H1 (cell line): ENCODE results near the gene LMTK2. TPM values are rescaled to one million over a fixed set of nuclear protein-coding genes. Genes with fewer than 3 reads are reported as not detected.

ENCODE experiments used
- CTCF ChIA-PET: fragments of 300-600 bp; sonication (Branson Sonifier 250); formaldehyde crosslinking; loops from one replicate; lab custom pipeline; 2021; ENCODE audit not compliant: partially characterized antibody; lab: Charles Lee
- POLR2A ChIA-PET: fragments of 300-600 bp; sonication (Branson Sonifier 250); formaldehyde crosslinking; loops from one replicate; lab custom pipeline; 2021; ENCODE audit warnings: inconsistent platforms; ENCODE audit not compliant: partially characterized antibody; lab: Charles Lee
- DNase-seq, 2 experiments: peaks; one replicate each; pipeline versions ENCODE4 v3.0.0 to v3.0.0-alpha.2; 2010 to 2022; ENCODE audit warnings: low spot score in 2 of 2, low read depth in 1 of 2, mixed read lengths in 1 of 2
- FAIRE-seq: peaks from 2 replicates; lab custom pipeline; 2011; peaks lifted over from hg19 to GRCh38; lab: Jason Lieb, UNC
- H2AFZ ChIP-seq: 2 replicates; pipeline ENCODE4 v1.8.1; 2012; ENCODE audit warnings: low read length, inconsistent platforms
- H2AK5ac ChIP-seq: 2 replicates; pipeline ENCODE4 v1.6.1; 2013; ENCODE audit warnings: low read depth, low read length
- H2BK120ac ChIP-seq: replicated peaks from 2 replicates; pipeline ENCODE3; 2013; ENCODE audit warnings: low read depth, low read length, inconsistent platforms
- H2BK12ac ChIP-seq: 2 replicates; pipeline ENCODE4 v1.6.1; 2013; ENCODE audit warnings: low read depth, low read length
- H2BK15ac ChIP-seq: 2 replicates; pipeline ENCODE4 v1.6.1; 2013; ENCODE audit warnings: low read length
- H2BK20ac ChIP-seq: 2 replicates; pipeline ENCODE4 v1.6.1; 2013; ENCODE audit warnings: low read length
- H2BK5ac ChIP-seq: 2 replicates; pipeline ENCODE4 v1.6.1; 2013; ENCODE audit warnings: low read depth, low read length
- H3K14ac ChIP-seq: 2 replicates; pipeline ENCODE4 v1.6.1; 2013; ENCODE audit warnings: inconsistent platforms; ENCODE audit not compliant: insufficient read length
- H3K18ac ChIP-seq: 2 replicates; pipeline ENCODE4 v1.6.1; 2013; ENCODE audit warnings: low read length; ENCODE audit errors: extremely low read depth
- H3K23ac ChIP-seq: 2 replicates; pipeline ENCODE4 v1.6.1; 2013; ENCODE audit warnings: inconsistent platforms; ENCODE audit not compliant: insufficient read length
- H3K23me2 ChIP-seq: 2 replicates; pipeline ENCODE4 v1.6.1; 2013; ENCODE audit warnings: low read depth, low read length
- H3K27ac ChIP-seq: 2 replicates; pipeline ENCODE4 v1.6.1; 2011; ENCODE audit warnings: low read depth, low read length, inconsistent platforms
- H3K27me3 ChIP-seq, 4 experiments: replicated peaks in 1 of 4; 1 replicate in 1 of 4; 2 replicates in 3 of 4; pipeline versions ENCODE4 v1.6.1 to v1.8.1; 2011 to 2013; ENCODE audit warnings: low read length in 3 of 4, mild to moderate bottlenecking in 3 of 4, inconsistent platforms in 2 of 4, mixed read lengths in 2 of 4, moderate library complexity in 1 of 4; ENCODE audit not compliant: control insufficient read depth in 3 of 4, insufficient read depth in 3 of 4; ENCODE audit errors: extremely low read depth in 1 of 4
- H3K36me3 ChIP-seq, 4 experiments: 2 replicates each; pipeline versions ENCODE4 v1.6.1 to v1.8.1; 2011 to 2013; ENCODE audit warnings: mild to moderate bottlenecking in 4 of 4, low read length in 3 of 4, moderate library complexity in 2 of 4, control low read depth in 1 of 4, inconsistent platforms in 1 of 4; ENCODE audit not compliant: insufficient read depth in 4 of 4, control insufficient read depth in 2 of 4
- H3K4ac ChIP-seq: replicated peaks from 2 replicates; pipeline ENCODE3; 2013; ENCODE audit warnings: low read length, low read depth, mixed read lengths, inconsistent platforms; ENCODE audit not compliant: insufficient read length
- H3K4me1 ChIP-seq, 4 experiments: replicated peaks in 1 of 4; 1 replicate in 1 of 4; 2 replicates in 3 of 4; pipeline versions ENCODE4 v1.6.1 to v1.8.1; 2011 to 2013; ENCODE audit warnings: low read length in 3 of 4, inconsistent platforms in 2 of 4, mixed read lengths in 1 of 4; ENCODE audit not compliant: insufficient read depth in 4 of 4, control insufficient read depth in 3 of 4
- H3K4me2 ChIP-seq, 2 experiments: 2 replicates each; pipeline versions ENCODE4 v1.6.1 to v1.8.1; 2011 to 2013; ENCODE audit warnings: low read depth in 2 of 2, low read length in 2 of 2, control low read depth in 1 of 2, inconsistent platforms in 1 of 2, mild to moderate bottlenecking in 1 of 2; ENCODE audit not compliant: insufficient read depth in 1 of 2
- H3K4me3 ChIP-seq, 4 experiments: fragments of 200-600, 300-600 bp in 1 of 4; sonication (generic), shearing (Covaris generic), sonication (Bioruptor Twin) in 1 of 4; 2 replicates each; pipeline versions ENCODE4 v1.5.1 to v1.8.1; 2011 to 2016; ENCODE audit warnings: low read length in 4 of 4, low read depth in 3 of 4, control low read depth in 2 of 4, inconsistent platforms in 2 of 4, mild to moderate bottlenecking in 2 of 4, mixed read lengths in 1 of 4, moderate library complexity in 1 of 4; ENCODE audit not compliant: insufficient read depth in 2 of 4; ENCODE audit errors: extremely low read depth in 1 of 4
- H3K56ac ChIP-seq: replicated peaks from 2 replicates; pipeline ENCODE3; 2013; ENCODE audit warnings: low read depth, mild to moderate bottlenecking, mixed read lengths, low read length, inconsistent platforms; ENCODE audit not compliant: insufficient read length
- H3K79me1 ChIP-seq: 2 replicates; pipeline ENCODE4 v1.6.1; 2013; ENCODE audit warnings: low read depth, low read length, control low read depth
- H3K79me2 ChIP-seq, 2 experiments: 2 replicates each; pipeline versions ENCODE4 v1.6.1 to v1.8.1; 2012 to 2013; ENCODE audit warnings: low read length in 2 of 2, mild to moderate bottlenecking in 2 of 2, inconsistent platforms in 1 of 2; ENCODE audit not compliant: insufficient read depth in 2 of 2, control insufficient read depth in 1 of 2
- H3K9ac ChIP-seq, 4 experiments: replicated peaks in 1 of 4; 1 replicate in 1 of 4; 2 replicates in 3 of 4; pipeline versions ENCODE4 v1.6.1 to v1.8.1; 2011 to 2013; ENCODE audit warnings: low read depth in 3 of 4, low read length in 3 of 4, control low read depth in 2 of 4, mild to moderate bottlenecking in 2 of 4, moderate library complexity in 2 of 4, inconsistent platforms in 1 of 4; ENCODE audit errors: extremely low read depth in 1 of 4
- H3K9me3 ChIP-seq, 2 experiments: 2 replicates each; pipeline versions ENCODE4 v1.6.1 to v1.8.1; 2012 to 2013; ENCODE audit warnings: mild to moderate bottlenecking in 2 of 2, moderate library complexity in 2 of 2, control low read depth in 1 of 2, inconsistent platforms in 1 of 2, low read depth in 1 of 2, low read length in 1 of 2, mixed read lengths in 1 of 2; ENCODE audit not compliant: insufficient read depth in 2 of 2
- H4K20me1 ChIP-seq, 2 experiments: replicated peaks in 1 of 2; 2 replicates each; pipeline versions ENCODE3 to v1.8.1; 2011 to 2013; ENCODE audit warnings: inconsistent platforms in 2 of 2, low read length in 2 of 2, mild to moderate bottlenecking in 1 of 2; ENCODE audit not compliant: insufficient read depth in 2 of 2, control insufficient read depth in 1 of 2
- H4K5ac ChIP-seq: 2 replicates; pipeline ENCODE4 v1.6.1; 2013; ENCODE audit warnings: low read length, low read depth, mixed read lengths, inconsistent platforms; ENCODE audit not compliant: insufficient read length
- H4K8ac ChIP-seq: 2 replicates; pipeline ENCODE4 v1.8.0; 2013; ENCODE audit warnings: mild to moderate bottlenecking, moderate library complexity, low read length, inconsistent platforms; ENCODE audit not compliant: insufficient read depth; ENCODE audit errors: extremely low read depth
- H4K91ac ChIP-seq: replicated peaks from 2 replicates; pipeline ENCODE3; 2013; ENCODE audit warnings: low read length, mixed read lengths, inconsistent platforms; ENCODE audit not compliant: insufficient read length
- BACH1 ChIP-seq: IDR thresholded peaks from 2 replicates; pipeline ENCODE4 v1.6.1; 2012; ENCODE audit warnings: low read length, improper control_type of control experiment
- BCL11A ChIP-seq, 2 experiments: IDR thresholded peaks; one replicate each; pipeline ENCODE4 v1.6.1; 2011; ENCODE audit warnings: low read depth in 2 of 2, low read length in 2 of 2, mild to moderate bottlenecking in 2 of 2
- CBX8 ChIP-seq: fragments of 300-800, 300-1000 bp; sonication (generic); IDR thresholded peaks from 2 replicates; pipeline ENCODE4 v1.7.1; 2016; ENCODE audit warnings: low read depth, low read length, borderline replicate concordance
- CHD1 ChIP-seq: IDR thresholded peaks from 2 replicates; pipeline ENCODE4 v1.6.1; 2012; ENCODE audit warnings: low read depth, low read length, improper control_type of control experiment
- MAFK ChIP-seq: IDR thresholded peaks from 2 replicates; pipeline ENCODE4 v1.6.1; 2012; ENCODE audit warnings: low read depth, mild to moderate bottlenecking, improper control_type of control experiment, low read length
- NRF1 ChIP-seq: IDR thresholded peaks from 2 replicates; pipeline ENCODE4 v1.6.1; 2011; ENCODE audit warnings: mild to moderate bottlenecking, low read depth, low read length, improper control_type of control experiment
- PHF8 ChIP-seq: fragments of 200-600 bp; sonication (generic); conservative IDR thresholded peaks from 2 replicates; pipeline ENCODE4 v1.7.1; 2012; ENCODE audit warnings: low read depth, mild to moderate bottlenecking, inconsistent platforms, low read length, moderate library complexity
- POLR2A ChIP-seq, 2 experiments: IDR thresholded peaks; 1 replicate in 1 of 2; 2 replicates in 1 of 2; pipeline ENCODE4 v1.6.1; 2011; ENCODE audit warnings: low read depth in 2 of 2, low read length in 2 of 2, mild to moderate bottlenecking in 2 of 2; ENCODE audit errors: control extremely low read depth in 1 of 2
- RBBP5 ChIP-seq: IDR thresholded peaks from 2 replicates; pipeline ENCODE4 v1.7.1; 2012; ENCODE audit warnings: low read depth, mild to moderate bottlenecking, inconsistent platforms, low read length, moderate library complexity, borderline replicate concordance
- SAP30 ChIP-seq: fragments of 300-600 bp; sonication (generic); IDR thresholded peaks from 2 replicates; pipeline ENCODE4 v1.7.1; 2012; ENCODE audit warnings: low read length, moderate library complexity, mild to moderate bottlenecking, inconsistent platforms; ENCODE audit not compliant: insufficient read depth, insufficient replicate concordance
- SIX5 ChIP-seq: IDR thresholded peaks from 2 replicates; pipeline ENCODE4 v1.6.1; 2011; ENCODE audit warnings: mild to moderate bottlenecking, low read depth, low read length
- TAF1 ChIP-seq: IDR thresholded peaks from 2 replicates; pipeline ENCODE4 v1.6.1; 2011; ENCODE audit warnings: mild to moderate bottlenecking, low read depth, low read length
- TBP ChIP-seq: IDR thresholded peaks from 2 replicates; pipeline ENCODE4 v1.6.1; 2011; ENCODE audit warnings: low read depth, low read length, improper control_type of control experiment
- WGBS, 2 experiments: shearing (Covaris generic) in 1 of 2; methylation state at CpG; one replicate each; pipeline versions ENCODE4 v1.1.6 to v1.1.7; 2013 to 2015; ENCODE audit warnings: low lambda C conversion rate in 2 of 2, mixed read lengths in 2 of 2, inconsistent platforms in 1 of 2, low coverage in 1 of 2, missing lambda C conversion rate in 1 of 2; ENCODE audit not compliant: insufficient replicate concordance in 2 of 2, insufficient coverage in 1 of 2, insufficient read length in 1 of 2; ENCODE audit errors: extremely low coverage in 1 of 2, missing lambda C conversion rate in 1 of 2; 5-methylcytosine and 5-hydroxymethylcytosine counted together
- polyA plus RNA-seq, 7 experiments: library from polyadenylated mRNA; depleted of rRNA in 3 of 7; stranded (reverse) in 5 of 7; unstranded in 2 of 7; fragments of >200 nt in 5 of 7; fragments of 200-250 nt in 2 of 7; gene quantifications; 1 replicate in 5 of 7; 2 replicates in 1 of 7; 4 replicates in 1 of 7; pipeline versions ENCODE4 v1.2.1 to v1.2.3, GENCODE V29; 2011 to 2013; ENCODE audit warnings: missing spikeins in 2 of 7, mixed read lengths in 2 of 7
- total RNA-seq: library from RNA; stranded (reverse); fragmentation: NEBNext Ultra II Directional; extraction: Animal tissue kit (Norgen Biotek cat#: 25700); gene quantifications from 2 replicates; pipeline ENCODE4 v1.2.1, GENCODE V29; 2021

Gene LMTK2
- total and polyA plus RNA-seq, 2 of the 8 experiments (the other 6 are each of a cell fraction or from before 2014, with no cell fraction given): 9.7 to 30.7 TPM

DNA sequence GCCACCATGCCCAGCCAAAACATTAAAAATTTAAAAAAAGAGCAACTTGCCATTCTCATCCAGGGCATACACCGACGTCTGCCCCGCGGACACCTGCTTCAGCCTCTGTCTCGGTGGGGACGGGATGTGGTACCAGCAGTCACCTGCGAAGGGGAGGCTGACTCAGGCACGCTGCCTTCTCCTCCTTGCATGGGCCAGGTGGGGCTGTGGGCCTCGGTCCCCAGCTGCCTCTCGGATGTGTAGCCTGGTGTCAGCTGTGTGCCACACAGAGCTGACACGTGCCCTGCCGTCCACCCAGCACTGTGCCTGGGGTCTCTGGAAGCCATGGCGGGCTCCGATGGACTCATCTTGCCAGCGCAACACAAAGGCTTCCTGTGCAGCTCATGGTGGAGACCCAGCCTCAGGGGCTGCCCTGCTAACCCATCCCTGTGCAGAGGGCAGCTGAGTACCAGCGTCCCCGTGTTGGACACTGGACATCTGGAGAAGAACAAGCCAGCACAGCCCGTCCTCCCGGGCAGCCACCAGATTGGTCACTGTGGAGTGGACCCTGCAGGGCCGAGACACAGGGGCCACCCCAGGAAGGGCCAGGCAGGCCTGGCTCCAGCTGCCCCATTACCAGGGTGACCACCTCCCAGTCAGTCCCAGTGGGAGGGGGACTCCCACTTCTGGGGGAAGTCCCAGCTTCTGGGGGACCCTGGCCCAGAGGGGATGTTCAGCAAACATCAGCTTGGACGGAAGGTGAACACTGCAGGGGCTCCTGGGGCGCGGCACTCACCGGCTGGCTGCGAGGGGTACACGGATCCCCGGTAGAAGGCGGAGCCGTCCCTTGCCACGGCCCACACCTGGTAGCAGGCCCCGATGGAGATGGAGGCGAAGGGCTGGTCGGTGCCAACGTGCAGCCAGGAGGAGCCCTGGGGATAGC lies 115.2 kb downstream of the LMTK2 start:
- H3K56ac ChIP-seq: no peak overlapping the region
- DNase-seq (no peak), FAIRE-seq (no peak)
- no peaks in the 10 kb centered on the region for H3K79me1 ChIP-seq
- H3K14ac ChIP-seq: no peak overlapping the region
- no peak overlapping the region for H3K9ac ChIP-seq
- H2BK5ac ChIP-seq: no peak overlapping the region
- H3K18ac ChIP-seq: no peak overlapping the region; the same call in 1 of the 2 replicates
- no peak overlapping the region for H3K4ac ChIP-seq
- H3K36me3 ChIP-seq: no peaks in the 10 kb centered on the region
- no peaks in the 10 kb centered on the region; a peak in 1 of 7 replicates for H3K4me1 ChIP-seq
- H3K79me2 ChIP-seq: no peaks in the 10 kb centered on the region
- no peak overlapping the region for H2BK15ac ChIP-seq
- no peak overlapping the region for H2BK20ac ChIP-seq
- H2BK12ac ChIP-seq: no peak overlapping the region
- H2BK120ac ChIP-seq: no peak overlapping the region
- no peak overlapping the region for H4K5ac ChIP-seq
- H2AFZ ChIP-seq: no peak overlapping the region
- no peaks in the 10 kb centered on the region for H3K9me3 ChIP-seq
- no peaks in the 10 kb centered on the region for H3K23me2 ChIP-seq
- no peak overlapping the region for H2AK5ac ChIP-seq
- H3K4me3 ChIP-seq: no peak overlapping the region
- ChIA-PET POLR2A (interaction anchor here (0.5 to 1.5 kb wide), 3 partner anchors 12 to 302 kb away, joined by 3 read pairs; no protein-coding TSS in a partner anchor), CTCF (interaction anchor here (2.1 kb wide), 1 partner anchor 201 kb away, joined by 4 read pairs; no protein-coding TSS in a partner anchor)
- WGBS, 2 experiments: 89% methylated on average over 33 of the region's 34 CpGs; no CpG with 5 or more reads in 1 of the 2 experiments
- H3K23ac ChIP-seq: no peak overlapping the region
- peaks cover 0 to 2% of the 10 kb centered on the region in 2 experiments for H4K20me1 ChIP-seq
- no peak overlapping the region; the same call in 1 of the 2 replicates for H4K8ac ChIP-seq
- no peaks in the 10 kb centered on the region for H3K27me3 ChIP-seq
- no peak overlapping the region for H3K4me2 ChIP-seq
- H4K91ac ChIP-seq: no peak overlapping the region
- H3K27ac ChIP-seq: no peak overlapping the region
- TF ChIP-seq TBP (no peak), SIX5 (no peak), CBX8 (no peak), TAF1 (no peak), PHF8 (no peak), NRF1 (no peak), SAP30 (no peak), MAFK (no peak), RBBP5 (no peak), BCL11A (IDR thresholded peaks at IDR 0.05; ENCODE audit: low read depth in 2 of 2, low read length in 2 of 2) (no peak), CHD1 (no peak), POLR2A (IDR thresholded peaks at IDR 0.05; ENCODE audit: control extremely low read depth in 1 of 2, low read depth in 2 of 2, low read length in 2 of 2) (no peak), BACH1 (no peak)
